H1 (cell line): ENCODE measurements around the gene GID8. TPM values are rescaled to one million over a fixed set of nuclear protein-coding genes. Genes with fewer than 3 reads are reported as not detected.

Source experiments
- CREB1 ChIP-seq: IDR thresholded peaks from 2 replicates; pipeline ENCODE4 v1.6.1; 2012; ENCODE audit warnings: inconsistent platforms
- GTF2F1 ChIP-seq: IDR thresholded peaks from 2 replicates; pipeline ENCODE4 v1.6.1; 2012; ENCODE audit warnings: low read depth, low read length, improper control_type of control experiment, borderline replicate concordance
- SIN3A ChIP-seq, 2 experiments: IDR thresholded peaks in 1 of 2; conservative IDR thresholded peaks in 1 of 2; 2 replicates each; pipeline ENCODE4 v1.6.1; 2011 to 2012; ENCODE audit warnings: low read length in 2 of 2, improper control_type of control experiment in 1 of 2, low read depth in 1 of 2, mild to moderate bottlenecking in 1 of 2
- SP4 ChIP-seq: IDR thresholded peaks from 2 replicates; pipeline ENCODE4 v1.6.1; 2012; ENCODE audit warnings: low read length, inconsistent platforms
- TAF1 ChIP-seq: IDR thresholded peaks from 2 replicates; pipeline ENCODE4 v1.6.1; 2011; ENCODE audit warnings: mild to moderate bottlenecking, low read depth, low read length
- polyA plus RNA-seq, 7 experiments: library from polyadenylated mRNA; depleted of rRNA in 3 of 7; stranded (reverse) in 5 of 7; unstranded in 2 of 7; fragments of >200 nt in 5 of 7; fragments of 200-250 nt in 2 of 7; gene quantifications; 1 replicate in 5 of 7; 2 replicates in 1 of 7; 4 replicates in 1 of 7; pipeline versions ENCODE4 v1.2.1 to v1.2.3, GENCODE V29; 2011 to 2013; ENCODE audit warnings: missing spikeins in 2 of 7, mixed read lengths in 2 of 7
- total RNA-seq: library from RNA; stranded (reverse); fragmentation: NEBNext Ultra II Directional; extraction: Animal tissue kit (Norgen Biotek cat#: 25700); gene quantifications from 2 replicates; pipeline ENCODE4 v1.2.1, GENCODE V29; 2021
- TF ChIP-seq, protein P1 (sequence below): fragments of 300-600 bp; sonication (generic); IDR thresholded peaks from 2 replicates; pipeline ENCODE4 v1.7.1; 2012; ENCODE audit warnings: low read length, moderate library complexity, mild to moderate bottlenecking, inconsistent platforms; ENCODE audit not compliant: insufficient replicate concordance
- TF ChIP-seq, protein P2 (sequence below): IDR thresholded peaks from 2 replicates; pipeline ENCODE4 v1.6.1; 2011; ENCODE audit warnings: low read length, improper control_type of control experiment

Gene GID8
- total and polyA plus RNA-seq, 2 of the 8 experiments (the other 6 are each of a cell fraction or from before 2014, with no cell fraction given), result 39.7 to 72.9 TPM

GRCh38 chr20:62953839-62954703 is 16.1 kb downstream of the GID8 start (continued):
- TF ChIP-seq, protein P1, sequence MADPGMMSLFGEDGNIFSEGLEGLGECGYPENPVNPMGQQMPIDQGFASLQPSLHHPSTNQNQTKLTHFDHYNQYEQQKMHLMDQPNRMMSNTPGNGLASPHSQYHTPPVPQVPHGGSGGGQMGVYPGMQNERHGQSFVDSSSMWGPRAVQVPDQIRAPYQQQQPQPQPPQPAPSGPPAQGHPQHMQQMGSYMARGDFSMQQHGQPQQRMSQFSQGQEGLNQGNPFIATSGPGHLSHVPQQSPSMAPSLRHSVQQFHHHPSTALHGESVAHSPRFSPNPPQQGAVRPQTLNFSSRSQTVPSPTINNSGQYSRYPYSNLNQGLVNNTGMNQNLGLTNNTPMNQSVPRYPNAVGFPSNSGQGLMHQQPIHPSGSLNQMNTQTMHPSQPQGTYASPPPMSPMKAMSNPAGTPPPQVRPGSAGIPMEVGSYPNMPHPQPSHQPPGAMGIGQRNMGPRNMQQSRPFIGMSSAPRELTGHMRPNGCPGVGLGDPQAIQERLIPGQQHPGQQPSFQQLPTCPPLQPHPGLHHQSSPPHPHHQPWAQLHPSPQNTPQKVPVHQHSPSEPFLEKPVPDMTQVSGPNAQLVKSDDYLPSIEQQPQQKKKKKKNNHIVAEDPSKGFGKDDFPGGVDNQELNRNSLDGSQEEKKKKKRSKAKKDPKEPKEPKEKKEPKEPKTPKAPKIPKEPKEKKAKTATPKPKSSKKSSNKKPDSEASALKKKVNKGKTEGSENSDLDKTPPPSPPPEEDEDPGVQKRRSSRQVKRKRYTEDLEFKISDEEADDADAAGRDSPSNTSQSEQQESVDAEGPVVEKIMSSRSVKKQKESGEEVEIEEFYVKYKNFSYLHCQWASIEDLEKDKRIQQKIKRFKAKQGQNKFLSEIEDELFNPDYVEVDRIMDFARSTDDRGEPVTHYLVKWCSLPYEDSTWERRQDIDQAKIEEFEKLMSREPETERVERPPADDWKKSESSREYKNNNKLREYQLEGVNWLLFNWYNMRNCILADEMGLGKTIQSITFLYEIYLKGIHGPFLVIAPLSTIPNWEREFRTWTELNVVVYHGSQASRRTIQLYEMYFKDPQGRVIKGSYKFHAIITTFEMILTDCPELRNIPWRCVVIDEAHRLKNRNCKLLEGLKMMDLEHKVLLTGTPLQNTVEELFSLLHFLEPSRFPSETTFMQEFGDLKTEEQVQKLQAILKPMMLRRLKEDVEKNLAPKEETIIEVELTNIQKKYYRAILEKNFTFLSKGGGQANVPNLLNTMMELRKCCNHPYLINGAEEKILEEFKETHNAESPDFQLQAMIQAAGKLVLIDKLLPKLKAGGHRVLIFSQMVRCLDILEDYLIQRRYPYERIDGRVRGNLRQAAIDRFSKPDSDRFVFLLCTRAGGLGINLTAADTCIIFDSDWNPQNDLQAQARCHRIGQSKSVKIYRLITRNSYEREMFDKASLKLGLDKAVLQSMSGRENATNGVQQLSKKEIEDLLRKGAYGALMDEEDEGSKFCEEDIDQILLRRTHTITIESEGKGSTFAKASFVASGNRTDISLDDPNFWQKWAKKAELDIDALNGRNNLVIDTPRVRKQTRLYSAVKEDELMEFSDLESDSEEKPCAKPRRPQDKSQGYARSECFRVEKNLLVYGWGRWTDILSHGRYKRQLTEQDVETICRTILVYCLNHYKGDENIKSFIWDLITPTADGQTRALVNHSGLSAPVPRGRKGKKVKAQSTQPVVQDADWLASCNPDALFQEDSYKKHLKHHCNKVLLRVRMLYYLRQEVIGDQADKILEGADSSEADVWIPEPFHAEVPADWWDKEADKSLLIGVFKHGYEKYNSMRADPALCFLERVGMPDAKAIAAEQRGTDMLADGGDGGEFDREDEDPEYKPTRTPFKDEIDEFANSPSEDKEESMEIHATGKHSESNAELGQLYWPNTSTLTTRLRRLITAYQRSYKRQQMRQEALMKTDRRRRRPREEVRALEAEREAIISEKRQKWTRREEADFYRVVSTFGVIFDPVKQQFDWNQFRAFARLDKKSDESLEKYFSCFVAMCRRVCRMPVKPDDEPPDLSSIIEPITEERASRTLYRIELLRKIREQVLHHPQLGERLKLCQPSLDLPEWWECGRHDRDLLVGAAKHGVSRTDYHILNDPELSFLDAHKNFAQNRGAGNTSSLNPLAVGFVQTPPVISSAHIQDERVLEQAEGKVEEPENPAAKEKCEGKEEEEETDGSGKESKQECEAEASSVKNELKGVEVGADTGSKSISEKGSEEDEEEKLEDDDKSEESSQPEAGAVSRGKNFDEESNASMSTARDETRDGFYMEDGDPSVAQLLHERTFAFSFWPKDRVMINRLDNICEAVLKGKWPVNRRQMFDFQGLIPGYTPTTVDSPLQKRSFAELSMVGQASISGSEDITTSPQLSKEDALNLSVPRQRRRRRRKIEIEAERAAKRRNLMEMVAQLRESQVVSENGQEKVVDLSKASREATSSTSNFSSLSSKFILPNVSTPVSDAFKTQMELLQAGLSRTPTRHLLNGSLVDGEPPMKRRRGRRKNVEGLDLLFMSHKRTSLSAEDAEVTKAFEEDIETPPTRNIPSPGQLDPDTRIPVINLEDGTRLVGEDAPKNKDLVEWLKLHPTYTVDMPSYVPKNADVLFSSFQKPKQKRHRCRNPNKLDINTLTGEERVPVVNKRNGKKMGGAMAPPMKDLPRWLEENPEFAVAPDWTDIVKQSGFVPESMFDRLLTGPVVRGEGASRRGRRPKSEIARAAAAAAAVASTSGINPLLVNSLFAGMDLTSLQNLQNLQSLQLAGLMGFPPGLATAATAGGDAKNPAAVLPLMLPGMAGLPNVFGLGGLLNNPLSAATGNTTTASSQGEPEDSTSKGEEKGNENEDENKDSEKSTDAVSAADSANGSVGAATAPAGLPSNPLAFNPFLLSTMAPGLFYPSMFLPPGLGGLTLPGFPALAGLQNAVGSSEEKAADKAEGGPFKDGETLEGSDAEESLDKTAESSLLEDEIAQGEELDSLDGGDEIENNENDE, result no peak
- TF ChIP-seq GTF2F1 (no peak), SIN3A (conservative IDR thresholded peaks at IDR 0.05 in 1 of 2, IDR thresholded peaks at IDR 0.05 in 1 of 2; ENCODE audit: low read depth in 1 of 2, low read length in 2 of 2) (0 out of 4 replicates have a peak, but pooled peaks of 1 of the 2 experiments have one; percentile 20), CREB1 (no peak; the same call in 1 of the 2 replicates), TAF1 (no peak), SP4 (no peak)
- TF ChIP-seq, protein P2, sequence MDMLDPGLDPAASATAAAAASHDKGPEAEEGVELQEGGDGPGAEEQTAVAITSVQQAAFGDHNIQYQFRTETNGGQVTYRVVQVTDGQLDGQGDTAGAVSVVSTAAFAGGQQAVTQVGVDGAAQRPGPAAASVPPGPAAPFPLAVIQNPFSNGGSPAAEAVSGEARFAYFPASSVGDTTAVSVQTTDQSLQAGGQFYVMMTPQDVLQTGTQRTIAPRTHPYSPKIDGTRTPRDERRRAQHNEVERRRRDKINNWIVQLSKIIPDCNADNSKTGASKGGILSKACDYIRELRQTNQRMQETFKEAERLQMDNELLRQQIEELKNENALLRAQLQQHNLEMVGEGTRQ, result peak; percentile 48; the same call in 1 of the 2 replicates
